ENCODE results near the gene PCDH19.
"Not testable (repeated sequence)": the region's sequence is repeated elsewhere in the genome, so short reads cannot be mapped to it uniquely, and the experiment has no call there.

PCDH19 gene

GRCh38 chrX:100409610-100410590 lies at the start of gene PCDH19:
Gene PCDH19, minus strand, starts transcription at chrX:100410273. Its CDS starts 1,676 bp downstream, at chrX:100408597.
- H3K27me3 Mint-ChIP-seq (ENCODE audit: low read depth) = peaks cover 65% of the 10 kb centered on the region
- DNase-seq (ENCODE audit: low spot score) = peak; percentile 4
- peaks cover 2% of the 10 kb centered on the region for H3K4me1 Mint-ChIP-seq (ENCODE audit: low read depth)
- peak within 1 kb of the TSS; percentile 66 for H3K4me3 Mint-ChIP-seq
- peak within 1 kb of the TSS; percentile 68 for H3K27ac Mint-ChIP-seq
- no peaks in the 10 kb centered on the region for H3K9me3 Mint-ChIP-seq
- H3K36me3 Mint-ChIP-seq (ENCODE audit: low read depth) = no peaks in the 10 kb centered on the region

- no peaks in the 10 kb centered on the region for H3K4me1 Mint-ChIP-seq (ENCODE audit: low read depth)
- no peak overlapping the region for H3K27ac Mint-ChIP-seq
- H3K9me3 Mint-ChIP-seq = no peaks in the 10 kb centered on the region
- no peaks in the 10 kb centered on the region for H3K36me3 Mint-ChIP-seq (ENCODE audit: low read depth)
- no peak for DNase-seq (ENCODE audit: low spot score)
- no peaks in the 10 kb centered on the region for H3K27me3 Mint-ChIP-seq (ENCODE audit: low read depth)
- no peak overlapping the region for H3K4me3 Mint-ChIP-seq
These were observed 39.9 kb upstream of the PCDH19 start for GRCh38 chrX:100449696-100450608.

- no peak for DNase-seq (ENCODE audit: low spot score)
- H3K9me3 Mint-ChIP-seq = no peaks in the 10 kb centered on the region
- no peaks in the 10 kb centered on the region for H3K27me3 Mint-ChIP-seq (ENCODE audit: low read depth)
- H3K36me3 Mint-ChIP-seq (ENCODE audit: low read depth) = no peaks in the 10 kb centered on the region
- no peaks in the 10 kb centered on the region for H3K4me1 Mint-ChIP-seq (ENCODE audit: low read depth)
- no peak overlapping the region for H3K4me3 Mint-ChIP-seq
- H3K27ac Mint-ChIP-seq = no peak overlapping the region
These were observed 37.8 kb upstream of the PCDH19 start for GRCh38 chrX:100447655-100448397.

- no peaks in the 10 kb centered on the region for H3K36me3 Mint-ChIP-seq (ENCODE audit: low read depth)
- H3K27ac Mint-ChIP-seq = no peak overlapping the region
- no peaks in the 10 kb centered on the region for H3K27me3 Mint-ChIP-seq (ENCODE audit: low read depth)
- no peaks in the 10 kb centered on the region for H3K9me3 Mint-ChIP-seq
- DNase-seq (ENCODE audit: low spot score) = no peak
- no peak overlapping the region for H3K4me3 Mint-ChIP-seq
- H3K4me1 Mint-ChIP-seq (ENCODE audit: low read depth) = no peaks in the 10 kb centered on the region
These were observed 35.5 kb upstream of the PCDH19 start for GRCh38 chrX:100445593-100445992.

GRCh38 chrX:100441321-100441720 lies 31.2 kb upstream of the PCDH19 start:
- H3K9me3 Mint-ChIP-seq; H3K4me1 Mint-ChIP-seq (ENCODE audit: low read depth); DNase-seq (ENCODE audit: low spot score); H3K36me3 Mint-ChIP-seq (ENCODE audit: low read depth); H3K27ac Mint-ChIP-seq; H3K4me3 Mint-ChIP-seq; H3K27me3 Mint-ChIP-seq (ENCODE audit: low read depth): not testable (repeated sequence)

GRCh38 chrX:100440006-100440405 lies 29.9 kb upstream of the PCDH19 start:
- Mint-ChIP-seq H3K27ac (no peak overlapping the region), H3K27me3 (ENCODE audit: low read depth) (no peaks in the 10 kb centered on the region), H3K9me3 (no peaks in the 10 kb centered on the region), H3K36me3 (ENCODE audit: low read depth) (no peaks in the 10 kb centered on the region), H3K4me1 (ENCODE audit: low read depth) (no peaks in the 10 kb centered on the region), H3K4me3 (no peak overlapping the region)
- DNase-seq (ENCODE audit: low spot score) = no peak

- H3K9me3 Mint-ChIP-seq = no peaks in the 10 kb centered on the region
- H3K4me1 Mint-ChIP-seq (ENCODE audit: low read depth) = no peaks in the 10 kb centered on the region
- no peaks in the 10 kb centered on the region for H3K36me3 Mint-ChIP-seq (ENCODE audit: low read depth)
- no peak overlapping the region for H3K27ac Mint-ChIP-seq
- no peak overlapping the region for H3K4me3 Mint-ChIP-seq
- H3K27me3 Mint-ChIP-seq (ENCODE audit: low read depth) = no peaks in the 10 kb centered on the region
- no peak for DNase-seq (ENCODE audit: low spot score)
These were observed 25.7 kb upstream of the PCDH19 start for GRCh38 chrX:100435726-100436125.

GRCh38 chrX:100424012-100424411 lies 13.9 kb upstream of the PCDH19 start:
- no peak overlapping the region for H3K4me3 Mint-ChIP-seq
- DNase-seq (ENCODE audit: low spot score) = no peak
- H3K27ac Mint-ChIP-seq = no peak overlapping the region
- no peaks in the 10 kb centered on the region for H3K36me3 Mint-ChIP-seq (ENCODE audit: low read depth)
- H3K27me3 Mint-ChIP-seq (ENCODE audit: low read depth) = no peaks in the 10 kb centered on the region
- no peaks in the 10 kb centered on the region for H3K4me1 Mint-ChIP-seq (ENCODE audit: low read depth)
- H3K9me3 Mint-ChIP-seq = no peaks in the 10 kb centered on the region

- no peaks in the 10 kb centered on the region for H3K36me3 Mint-ChIP-seq (ENCODE audit: low read depth)
These were observed 8.5 kb upstream of the PCDH19 start for GRCh38 chrX:100418556-100418955.

GRCh38 chrX:100417681-100418080 lies 7.6 kb upstream of the PCDH19 start:
- H3K4me3 Mint-ChIP-seq = no peak overlapping the region
- no peaks in the 10 kb centered on the region for H3K9me3 Mint-ChIP-seq
- H3K27me3 Mint-ChIP-seq (ENCODE audit: low read depth) = peaks cover 15% of the 10 kb centered on the region
- H3K4me1 Mint-ChIP-seq (ENCODE audit: low read depth) = no peaks in the 10 kb centered on the region
- H3K27ac Mint-ChIP-seq = no peak overlapping the region
- H3K36me3 Mint-ChIP-seq (ENCODE audit: low read depth) = no peaks in the 10 kb centered on the region
- DNase-seq (ENCODE audit: low spot score) = no peak

More at GRCh38 chrX:100418556-100418955, 8.5 kb upstream of the PCDH19 start:
- no peak overlapping the region for H3K27ac Mint-ChIP-seq
- H3K4me1 Mint-ChIP-seq (ENCODE audit: low read depth) = no peaks in the 10 kb centered on the region
- no peak for DNase-seq (ENCODE audit: low spot score)
- peaks cover 7% of the 10 kb centered on the region for H3K27me3 Mint-ChIP-seq (ENCODE audit: low read depth)
- H3K4me3 Mint-ChIP-seq = no peak overlapping the region
- no peaks in the 10 kb centered on the region for H3K9me3 Mint-ChIP-seq

GRCh38 chrX:100413229-100413628 lies 3.2 kb upstream of the PCDH19 start:
- Mint-ChIP-seq H3K4me1 (ENCODE audit: low read depth) (peaks cover 2% of the 10 kb centered on the region), H3K4me3 (no peak overlapping the region), H3K27me3 (ENCODE audit: low read depth) (peaks cover 39% of the 10 kb centered on the region), H3K27ac (no peak overlapping the region), H3K36me3 (ENCODE audit: low read depth) (no peaks in the 10 kb centered on the region), H3K9me3 (no peaks in the 10 kb centered on the region)
- DNase-seq (ENCODE audit: low spot score) = no peak

GRCh38 chrX:100411802-100412715 lies 2.0 kb upstream of the PCDH19 start:
- H3K27me3 Mint-ChIP-seq (ENCODE audit: low read depth) = peaks cover 48% of the 10 kb centered on the region
- no peak for DNase-seq (ENCODE audit: low spot score)
- H3K9me3 Mint-ChIP-seq = no peaks in the 10 kb centered on the region
- no peak overlapping the region for H3K4me3 Mint-ChIP-seq
- H3K36me3 Mint-ChIP-seq (ENCODE audit: low read depth) = no peaks in the 10 kb centered on the region
- no peak overlapping the region for H3K27ac Mint-ChIP-seq
- H3K4me1 Mint-ChIP-seq (ENCODE audit: low read depth) = peaks cover 2% of the 10 kb centered on the region
